GM23248 (cell line): ENCODE measurements around the gene ZNF324B. TPM values are rescaled to one million over a fixed set of nuclear protein-coding genes. Genes with fewer than 3 reads are reported as not detected.
A peak's percentile ranks its signal among the peaks of the same experiment; 100 is the strongest.

Experiments used
- DNase-seq: peaks from one replicate; pipeline ENCODE4 v3.0.0-alpha.2; 2015
- H2AFZ ChIP-seq: fragments of 200-600 bp; sonication (generic); 2 replicates; pipeline ENCODE4 v1.6.1; 2016; ENCODE audit warnings: antibody characterized with exemption
- H3F3A ChIP-seq: fragments of 200-600 bp; sonication (generic); 2 replicates; pipeline ENCODE4 v1.6.1; 2016; ENCODE audit warnings: mild to moderate bottlenecking, antibody characterized with exemption, mixed run types; ENCODE audit not compliant: insufficient read depth
- H3K27ac ChIP-seq: fragments of 200-600 bp; sonication (generic); 2 replicates; pipeline ENCODE4 v1.5.1; 2016; ENCODE audit warnings: mild to moderate bottlenecking
- H3K27me3 ChIP-seq: fragments of 200-600 bp; sonication (generic); replicated peaks from 2 replicates; pipeline ENCODE4 v1.6.1; 2016; ENCODE audit warnings: mild to moderate bottlenecking; ENCODE audit not compliant: insufficient read depth
- H3K36me3 ChIP-seq: fragments of 200-600 bp; sonication (generic); 2 replicates; pipeline ENCODE4 v1.6.1; 2016; ENCODE audit warnings: low read depth, mild to moderate bottlenecking
- H3K4me1 ChIP-seq: fragments of 200-600 bp; sonication (generic); 2 replicates; pipeline ENCODE4 v1.6.1; 2016; ENCODE audit warnings: mild to moderate bottlenecking; ENCODE audit not compliant: insufficient read depth
- H3K4me2 ChIP-seq: fragments of 200-600 bp; sonication (generic); one replicate; pipeline ENCODE4 v1.6.1; 2016; ENCODE audit warnings: mild to moderate bottlenecking; ENCODE audit not compliant: unreplicated experiment
- H3K4me3 ChIP-seq: fragments of 200-600 bp; sonication (generic); 2 replicates; pipeline ENCODE4 v1.5.1; 2016; ENCODE audit warnings: mild to moderate bottlenecking
- H3K79me2 ChIP-seq: fragments of 200-600 bp; sonication (generic); 2 replicates; pipeline ENCODE4 v1.6.1; 2016; ENCODE audit warnings: mild to moderate bottlenecking; ENCODE audit not compliant: insufficient read depth
- H3K9ac ChIP-seq: fragments of 200-600 bp; sonication (generic); 2 replicates; pipeline ENCODE4 v1.6.1; 2016; ENCODE audit warnings: mild to moderate bottlenecking
- H3K9me2 ChIP-seq: fragments of 200-600 bp; sonication (generic); 2 replicates; pipeline ENCODE4 v1.6.1; 2016; ENCODE audit warnings: mixed run types, mild to moderate bottlenecking, moderate library complexity; ENCODE audit not compliant: insufficient read depth
- H3K9me3 ChIP-seq: fragments of 200-600 bp; sonication (generic); one replicate; pipeline ENCODE4 v1.6.1; 2017; ENCODE audit warnings: low read depth
- H4K20me1 ChIP-seq: fragments of 200-600 bp; sonication (generic); 2 replicates; pipeline ENCODE4 v1.6.0; 2016; ENCODE audit not compliant: insufficient read depth
- EZH2 ChIP-seq: fragments of 200-600 bp; sonication (generic); IDR thresholded peaks from 2 replicates; pipeline ENCODE4 v1.6.1; 2018; ENCODE audit warnings: antibody characterized with exemption, mild to moderate bottlenecking; ENCODE audit not compliant: insufficient read depth, poor library complexity, severe bottlenecking
- EZH2phosphoT487 ChIP-seq: fragments of 200-600 bp; sonication (generic); IDR thresholded peaks from 2 replicates; pipeline ENCODE4 v1.6.1; 2018; ENCODE audit warnings: antibody characterized with exemption, moderate library complexity, mild to moderate bottlenecking, low read depth; ENCODE audit not compliant: insufficient read depth
- WGBS, 2 experiments: methylation state at CpG; one replicate each; pipeline ENCODE4 v1.1.6; 2015 to 2017; ENCODE audit warnings: low lambda C conversion rate in 2 of 2, low coverage in 1 of 2; ENCODE audit errors: missing lambda C conversion rate in 2 of 2; 5-methylcytosine and 5-hydroxymethylcytosine counted together
- in situ Hi-C: fragments of 300-500 bp; cut with MboI; formaldehyde crosslinking; loops from 2 replicates; pipeline ENCODE4 v1.15.0; 2020
- polyA plus RNA-seq: library from polyadenylated mRNA; unstranded; fragments of >200 nt; fragmentation: Nextera tagmentation; extraction: Ambion mirVana; gene quantifications from 2 replicates; pipeline ENCODE4 v1.2.1, GENCODE V29; 2016
- total RNA-seq: library from RNA; depleted of rRNA; stranded (reverse); fragments of >200 nt; shearing (Covaris generic); gene quantifications from 2 replicates; pipeline ENCODE4 v1.2.3, GENCODE V29; 2014

Gene ZNF324B
- total and polyA plus RNA-seq, 2 experiments from 2014 or later = 3.0 to 10.5 TPM

GRCh38 chr19:58475714-58476497 is 24.5 kb downstream of the ZNF324B start, which contains the start of gene ZNF446:
Gene ZNF446 (plus strand): TSS chr19:58476352. CDS start chr19:58477219, 867 bp downstream.
- H3K27ac ChIP-seq = peak within 1 kb of the TSS; percentile 94
- in situ Hi-C loops = no loop called here
- no peaks in the 10 kb centered on the region for H4K20me1 ChIP-seq
- peak within 1 kb of the TSS; percentile 73 for H2AFZ ChIP-seq
- no peaks in the 10 kb centered on the region for H3K9me3 ChIP-seq
- peak within 1 kb of the TSS; percentile 88 for H3K9ac ChIP-seq
- H3K4me2 ChIP-seq = peak within 1 kb of the TSS; percentile 73
- DNase-seq = peak; percentile 99
- no peaks in the 10 kb centered on the region for H3K79me2 ChIP-seq
- peaks cover 16% of the 10 kb centered on the region for H3K4me1 ChIP-seq
- TF ChIP-seq EZH2phosphoT487 (no peak), EZH2 (no peak)
- H3K27me3 ChIP-seq = no peaks in the 10 kb centered on the region
- no peaks in the 10 kb centered on the region; the same call in 1 of the 2 replicates for H3K36me3 ChIP-seq
- H3K9me2 ChIP-seq = no peaks in the 10 kb centered on the region
- H3K4me3 ChIP-seq = peak within 1 kb of the TSS; percentile 76
- 1% methylated on average over 53 to 64 of the region's 64 CpGs for WGBS, 2 experiments
- peaks cover 21% of the 10 kb centered on the region for H3F3A ChIP-seq

GRCh38 chr19:58476498-58477015 is 25.1 kb downstream of the ZNF324B start:
- peak overlapping the region; percentile 76 for H3K4me3 ChIP-seq
- no peaks in the 10 kb centered on the region; the same call in 1 of the 2 replicates for H3K36me3 ChIP-seq
- peak overlapping the region; percentile 73 for H3K4me2 ChIP-seq
- H3K4me1 ChIP-seq = peaks cover 16% of the 10 kb centered on the region
- H3K27me3 ChIP-seq = no peaks in the 10 kb centered on the region
- no peaks in the 10 kb centered on the region for H3K9me2 ChIP-seq
- H3K27ac ChIP-seq = peak overlapping the region; percentile 94
- WGBS, 2 experiments = 1% methylated on average over 23 to 27 of the region's 27 CpGs
- no peaks in the 10 kb centered on the region for H3K9me3 ChIP-seq
- TF ChIP-seq EZH2phosphoT487 (no peak), EZH2 (no peak)
- H4K20me1 ChIP-seq = no peaks in the 10 kb centered on the region
- peak overlapping the region; percentile 88 for H3K9ac ChIP-seq
- in situ Hi-C loops = no loop called here
- DNase-seq = peak; percentile 80
- peak overlapping the region; percentile 73 for H2AFZ ChIP-seq
- no peaks in the 10 kb centered on the region for H3K79me2 ChIP-seq
- H3F3A ChIP-seq = peaks cover 21% of the 10 kb centered on the region

GRCh38 chr19:58477130-58477529 is 25.7 kb downstream of the ZNF324B start:
- 74 to 78% methylated on average over 15 of the region's 15 CpGs for WGBS, 2 experiments
- Histone ChIP-seq H3K9me2 (no peaks in the 10 kb centered on the region), H3K36me3 (no peaks in the 10 kb centered on the region; the same call in 1 of the 2 replicates), H3K4me1 (peaks cover 16% of the 10 kb centered on the region), H3K9me3 (no peaks in the 10 kb centered on the region), H4K20me1 (no peaks in the 10 kb centered on the region), H3K4me2 (peak overlapping the region; percentile 73), H3K27me3 (no peaks in the 10 kb centered on the region), H3K79me2 (no peaks in the 10 kb centered on the region), H3K27ac (peak overlapping the region; percentile 94), H3F3A (peaks cover 21% of the 10 kb centered on the region), H3K9ac (peak overlapping the region; percentile 88), H3K4me3 (peak overlapping the region; percentile 76), H2AFZ (peak overlapping the region; percentile 73)
- DNase-seq = no peak
- TF ChIP-seq EZH2phosphoT487 (no peak), EZH2 (no peak)
- in situ Hi-C loops = no loop called here

GRCh38 chr19:58477871-58478270 is 26.4 kb downstream of the ZNF324B start:
- peaks cover 16% of the 10 kb centered on the region for H3K4me1 ChIP-seq
- DNase-seq = no peak
- H3F3A ChIP-seq = peaks cover 21% of the 10 kb centered on the region
- H3K27me3 ChIP-seq = no peaks in the 10 kb centered on the region
- no peaks in the 10 kb centered on the region for H3K9me3 ChIP-seq
- H3K27ac ChIP-seq = no peak overlapping the region
- H4K20me1 ChIP-seq = no peaks in the 10 kb centered on the region
- no peaks in the 10 kb centered on the region for H3K79me2 ChIP-seq
- H3K9me2 ChIP-seq = no peaks in the 10 kb centered on the region
- TF ChIP-seq EZH2phosphoT487 = no peak
- no peak for TF ChIP-seq EZH2
- WGBS, 2 experiments = 93 to 100% methylated on average over 1 of the region's 1 CpG
- H3K4me3 ChIP-seq = no peak overlapping the region
- H2AFZ ChIP-seq = no peak overlapping the region
- H3K36me3 ChIP-seq = no peaks in the 10 kb centered on the region
- no peak overlapping the region for H3K4me2 ChIP-seq
- in situ Hi-C loops = no loop called here
- H3K9ac ChIP-seq = no peak overlapping the region
